HFFc6 (cell line): ENCODE results near the gene POU3F1. TPM values are rescaled to one million over a fixed set of nuclear protein-coding genes. Genes with fewer than 3 reads are reported as not detected.

ENCODE experiments used
- DNase-seq: peaks from one replicate; pipeline ENCODE4 v3.0.0-alpha.2; 2018
- H3K27ac Mint-ChIP-seq: 2 replicates; pipeline ENCODE4 v1.8.0; 2020; ENCODE audit warnings: mild to moderate bottlenecking, mixed read lengths
- H3K27me3 Mint-ChIP-seq: 2 replicates; pipeline ENCODE4 v1.8.0; 2021; ENCODE audit warnings: mild to moderate bottlenecking, moderate library complexity, mixed read lengths; ENCODE audit not compliant: insufficient read depth
- H3K36me3 Mint-ChIP-seq: 2 replicates; pipeline ENCODE4 v1.8.0; 2021; ENCODE audit warnings: low read depth, mixed read lengths
- H3K4me1 Mint-ChIP-seq: 2 replicates; pipeline ENCODE4 v1.8.0; 2020; ENCODE audit warnings: low read depth, mixed read lengths
- H3K4me3 Mint-ChIP-seq: 2 replicates; pipeline ENCODE4 v1.8.0; 2020; ENCODE audit warnings: mild to moderate bottlenecking, moderate library complexity, mixed read lengths
- H3K9me3 Mint-ChIP-seq: 2 replicates; pipeline ENCODE4 v1.8.0; 2020; ENCODE audit warnings: mild to moderate bottlenecking, mixed read lengths
- total RNA-seq, 6 experiments: library from RNA; stranded (reverse); fragmentation: NEBNext Ultra II Directional; extraction: Animal tissue kit (Norgen Biotek cat#: 25700); gene quantifications; 2 replicates in 1 of 6; 3 replicates in 5 of 6; pipeline ENCODE4 v1.2.3, GENCODE V29; 2021
- TF ChIP-seq, protein P1 (sequence below): fragments of 200-600 bp; sonication (generic); IDR thresholded peaks from 2 replicates; pipeline ENCODE4 v1.5.0; 2021; ENCODE audit warnings: antibody characterized with exemption, mild to moderate bottlenecking

The POU3F1 gene
- total RNA-seq, 6 experiments from 2014 or later: 0.11 TPM; not detected in 5

DNA sequence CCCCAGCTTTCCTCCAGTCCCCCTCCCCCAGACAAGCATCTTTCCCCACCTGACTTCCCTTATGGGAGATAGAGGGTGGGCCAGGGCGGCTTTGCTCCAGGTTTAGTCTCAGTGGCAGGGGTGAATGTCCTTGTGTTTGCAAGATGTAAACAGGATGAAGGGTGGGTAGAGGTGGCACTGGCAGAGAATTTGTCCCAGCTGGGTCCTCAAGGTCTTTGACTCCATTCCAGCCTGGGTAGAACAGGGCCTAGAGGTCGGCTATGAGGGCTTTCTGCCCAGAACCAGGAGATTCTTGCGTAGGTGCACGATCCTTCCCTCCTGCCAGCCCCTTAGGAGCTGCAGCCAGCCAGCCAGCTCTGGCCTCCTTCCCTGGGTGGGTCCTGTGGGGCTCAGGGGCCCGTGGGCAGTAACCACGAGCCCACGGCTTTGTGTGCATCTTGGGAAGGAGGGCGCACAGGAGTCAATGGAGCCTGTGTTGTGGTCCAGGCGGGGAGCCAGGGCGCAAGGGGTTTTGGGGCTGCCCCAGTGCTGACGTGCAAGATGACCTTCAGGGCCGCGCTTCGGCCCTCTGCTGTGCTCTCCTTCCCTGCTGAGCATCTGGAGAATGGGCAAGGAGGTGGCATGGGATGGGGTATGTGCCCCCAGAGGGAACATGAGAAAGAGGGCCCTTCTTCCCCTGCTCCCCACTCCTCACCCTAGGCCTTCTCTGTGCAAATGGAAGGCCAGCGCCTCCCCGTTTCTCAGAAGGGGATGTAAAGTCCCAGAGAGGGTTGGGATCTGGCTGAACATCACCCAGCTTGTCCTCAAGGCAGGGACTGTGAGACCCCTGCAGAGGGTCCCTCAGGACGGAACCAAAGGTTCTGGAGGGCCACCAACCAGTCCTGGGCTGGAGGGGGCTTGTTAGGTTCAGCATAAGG, 15.7 kb downstream of the POU3F1 start:
- TF ChIP-seq, protein P1, sequence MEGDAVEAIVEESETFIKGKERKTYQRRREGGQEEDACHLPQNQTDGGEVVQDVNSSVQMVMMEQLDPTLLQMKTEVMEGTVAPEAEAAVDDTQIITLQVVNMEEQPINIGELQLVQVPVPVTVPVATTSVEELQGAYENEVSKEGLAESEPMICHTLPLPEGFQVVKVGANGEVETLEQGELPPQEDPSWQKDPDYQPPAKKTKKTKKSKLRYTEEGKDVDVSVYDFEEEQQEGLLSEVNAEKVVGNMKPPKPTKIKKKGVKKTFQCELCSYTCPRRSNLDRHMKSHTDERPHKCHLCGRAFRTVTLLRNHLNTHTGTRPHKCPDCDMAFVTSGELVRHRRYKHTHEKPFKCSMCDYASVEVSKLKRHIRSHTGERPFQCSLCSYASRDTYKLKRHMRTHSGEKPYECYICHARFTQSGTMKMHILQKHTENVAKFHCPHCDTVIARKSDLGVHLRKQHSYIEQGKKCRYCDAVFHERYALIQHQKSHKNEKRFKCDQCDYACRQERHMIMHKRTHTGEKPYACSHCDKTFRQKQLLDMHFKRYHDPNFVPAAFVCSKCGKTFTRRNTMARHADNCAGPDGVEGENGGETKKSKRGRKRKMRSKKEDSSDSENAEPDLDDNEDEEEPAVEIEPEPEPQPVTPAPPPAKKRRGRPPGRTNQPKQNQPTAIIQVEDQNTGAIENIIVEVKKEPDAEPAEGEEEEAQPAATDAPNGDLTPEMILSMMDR: no peak
- 0 out of 2 replicates have a peak overlapping the region, but pooled peaks have one; percentile 80 for H3K27ac Mint-ChIP-seq
- H3K4me1 Mint-ChIP-seq: peaks cover 42% of the 10 kb centered on the region
- H3K4me3 Mint-ChIP-seq: peak overlapping the region; percentile 72
- peaks cover 8% of the 10 kb centered on the region for H3K27me3 Mint-ChIP-seq
- H3K9me3 Mint-ChIP-seq: no peaks in the 10 kb centered on the region
- H3K36me3 Mint-ChIP-seq: no peaks in the 10 kb centered on the region
- DNase-seq: no peak

DNA sequence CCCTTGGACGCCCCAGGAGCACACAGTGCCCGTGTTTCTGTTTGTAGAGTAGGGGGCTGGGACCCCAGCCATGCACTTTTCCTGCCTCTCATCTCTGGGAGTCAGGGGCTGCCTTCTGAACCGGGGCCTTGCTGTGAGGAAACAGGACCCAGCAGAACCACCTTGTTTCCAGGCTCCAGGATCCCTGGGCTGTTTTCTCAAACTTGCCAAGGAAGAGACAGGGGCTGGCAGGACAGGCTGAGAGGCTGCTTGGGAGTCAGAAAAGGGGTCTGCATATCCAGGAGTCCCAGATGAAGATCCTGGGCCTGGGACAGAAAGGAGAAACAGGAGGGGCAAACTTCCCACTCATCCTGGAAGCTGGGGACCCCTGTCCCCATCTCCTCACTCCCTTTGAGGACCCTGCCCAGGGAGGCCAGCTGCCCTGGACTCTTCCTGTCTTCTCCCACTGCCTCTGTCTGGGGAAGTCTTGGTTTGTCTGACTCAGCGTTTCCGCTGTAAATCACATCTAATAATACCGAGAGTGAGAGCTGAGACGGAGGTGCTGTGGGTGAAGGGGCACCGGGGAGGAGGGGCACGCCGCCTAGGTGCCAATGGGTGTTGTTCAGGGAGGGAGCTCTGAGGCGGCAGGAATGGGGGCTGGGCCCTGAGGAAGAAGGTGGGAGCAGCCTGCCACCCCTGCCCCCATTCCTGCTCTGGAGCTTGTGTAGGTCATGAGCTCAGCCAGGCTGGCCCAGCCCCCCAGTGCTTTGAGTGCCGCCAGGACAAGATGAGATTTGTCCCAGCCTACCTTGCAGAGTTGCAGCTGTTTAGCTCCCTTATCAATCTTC, 16.7 kb downstream of the POU3F1 start:
- peak; percentile 67 for DNase-seq
- no peaks in the 10 kb centered on the region for H3K36me3 Mint-ChIP-seq
- no peaks in the 10 kb centered on the region for H3K9me3 Mint-ChIP-seq
- peaks cover 42% of the 10 kb centered on the region for H3K4me1 Mint-ChIP-seq
- H3K4me3 Mint-ChIP-seq: peak overlapping the region; percentile 72
- peaks cover 8% of the 10 kb centered on the region for H3K27me3 Mint-ChIP-seq
- TF ChIP-seq, protein P1: no peak
- H3K27ac Mint-ChIP-seq: peak overlapping the region; percentile 80

DNA sequence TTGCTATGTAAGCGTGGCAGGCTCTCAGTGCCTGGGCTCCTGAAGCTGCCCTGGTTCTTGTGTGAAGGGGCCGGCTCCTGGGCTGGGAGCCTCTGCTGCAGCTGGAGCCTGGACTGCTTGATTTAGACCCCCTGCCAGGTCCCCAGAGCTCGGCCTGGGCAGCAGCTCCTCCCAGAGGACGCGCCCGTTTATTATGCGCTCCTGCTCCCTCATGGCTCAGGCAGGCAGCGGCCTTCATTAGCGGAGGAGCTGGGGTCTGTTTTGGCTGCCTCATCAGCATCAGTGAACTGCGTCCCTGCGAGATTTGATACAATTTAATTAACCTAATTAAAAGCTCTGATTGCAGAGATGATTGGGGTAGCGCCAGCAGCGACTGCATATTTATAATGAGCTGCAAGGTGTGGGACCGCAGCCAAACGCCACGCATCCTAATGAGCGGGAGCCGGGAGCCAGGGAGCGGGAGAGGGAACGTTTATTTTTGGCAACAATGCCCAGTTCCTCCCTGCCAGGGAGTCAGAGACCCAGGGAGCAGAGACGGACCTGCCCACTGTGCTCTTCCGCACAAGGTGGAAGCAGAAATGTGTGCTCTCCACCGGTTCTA, 17.4 kb downstream of the POU3F1 start:
- TF ChIP-seq, protein P1: no peak
- peak overlapping the region; percentile 72; the same call in 1 of the 2 replicates for H3K4me3 Mint-ChIP-seq
- no peaks in the 10 kb centered on the region for H3K9me3 Mint-ChIP-seq
- H3K27me3 Mint-ChIP-seq: peaks cover 6% of the 10 kb centered on the region
- peak overlapping the region; percentile 80 for H3K27ac Mint-ChIP-seq
- peaks cover 42% of the 10 kb centered on the region for H3K4me1 Mint-ChIP-seq
- DNase-seq: no peak
- no peaks in the 10 kb centered on the region for H3K36me3 Mint-ChIP-seq

DNA sequence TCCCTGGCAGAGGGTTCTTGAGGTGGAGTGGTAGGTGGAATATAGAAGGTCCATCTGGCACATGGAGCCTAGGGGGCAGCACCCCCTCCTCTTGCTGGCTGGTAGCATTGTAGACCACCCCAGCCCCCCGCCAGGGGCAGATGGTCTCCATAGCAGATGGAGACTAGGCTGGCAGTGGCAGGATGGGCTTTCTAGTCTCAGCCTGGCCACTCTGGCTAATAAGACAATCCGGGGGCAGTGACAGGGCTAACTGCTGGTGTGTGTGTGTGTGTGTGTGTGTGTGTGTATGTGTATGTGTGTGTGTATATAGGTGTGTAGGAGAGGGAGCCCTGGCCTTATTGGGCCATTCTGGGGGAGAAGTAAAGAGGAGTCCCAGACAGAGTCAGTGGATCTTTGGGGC, 17.9 kb downstream of the POU3F1 start:
- Mint-ChIP-seq H3K4me3 (peak overlapping the region; percentile 36; the same call in 1 of the 2 replicates), H3K27me3 (peaks cover 3% of the 10 kb centered on the region; the same call in 1 of the 2 replicates), H3K9me3 (no peaks in the 10 kb centered on the region), H3K4me1 (peaks cover 42% of the 10 kb centered on the region), H3K36me3 (no peaks in the 10 kb centered on the region), H3K27ac (no peak overlapping the region)
- TF ChIP-seq, protein P1: peak; percentile 55
- no peak for DNase-seq

DNA sequence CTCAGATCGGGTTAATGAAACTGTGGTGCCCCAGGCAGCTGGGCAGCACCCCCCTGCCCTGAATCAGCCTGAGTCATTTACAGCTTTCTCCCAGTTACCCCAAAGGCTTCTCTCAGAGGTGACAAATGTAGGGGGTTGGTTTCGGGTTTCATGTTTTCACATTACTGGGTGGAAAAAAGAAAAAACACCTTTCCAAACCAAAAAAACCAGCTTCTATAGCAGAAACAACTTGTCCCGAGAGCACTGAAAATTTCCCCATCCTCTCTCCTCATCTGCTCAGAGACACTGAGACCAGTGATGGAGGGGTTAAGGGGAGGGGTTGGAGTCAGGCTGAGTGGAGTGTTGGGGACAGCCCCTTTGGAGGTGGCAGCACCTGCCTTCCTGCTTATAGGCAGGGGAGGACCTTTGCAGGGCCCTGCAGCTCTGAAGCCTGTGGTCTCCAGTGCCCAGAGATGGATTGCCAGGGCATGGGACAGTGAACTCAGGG, 18.4 kb downstream of the POU3F1 start:
- Mint-ChIP-seq H3K4me3 (no peak overlapping the region), H3K4me1 (peaks cover 42% of the 10 kb centered on the region), H3K27me3 (peaks cover 3% of the 10 kb centered on the region; the same call in 1 of the 2 replicates), H3K27ac (peak overlapping the region; percentile 16; the same call in 1 of the 2 replicates), H3K36me3 (no peaks in the 10 kb centered on the region), H3K9me3 (no peaks in the 10 kb centered on the region)
- TF ChIP-seq, protein P1: no peak
- peak; percentile 36 for DNase-seq
